ENCODE data around the gene CCDC91. TPM values are rescaled to one million over a fixed set of nuclear protein-coding genes. Genes with fewer than 3 reads are reported as not detected.

Gene CCDC91
- total and polyA plus RNA-seq, 3 donors from 2014 or later, result 60.6 to 226 (median 92.1) TPM

DNA sequence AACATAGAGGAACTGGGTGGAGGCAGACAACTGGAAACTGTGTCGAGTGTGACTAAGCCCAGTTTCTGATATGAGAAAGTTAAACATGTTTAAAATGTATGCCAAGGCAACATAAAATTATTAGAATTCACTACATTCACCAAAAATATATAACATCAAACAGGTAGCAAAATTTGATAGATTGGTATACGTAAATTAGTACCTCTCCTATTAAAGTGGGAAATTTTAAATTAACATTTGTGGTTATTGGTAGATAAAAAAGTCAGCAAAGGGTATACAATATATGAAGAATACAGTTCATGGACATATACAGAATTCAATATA, 53.0 kb downstream of the CCDC91 start:
- no peaks in the 10 kb centered on the region for H3K36me3 ChIP-seq (ENCODE audit: low read depth, missing control alignments)
- 87 to 93% methylated on average over 2 of the region's 2 CpGs for WGBS, 2 donors
- no peak for TF ChIP-seq POLR2A (IDR thresholded peaks at IDR 0.05)
- TF ChIP-seq, protein P1, sequence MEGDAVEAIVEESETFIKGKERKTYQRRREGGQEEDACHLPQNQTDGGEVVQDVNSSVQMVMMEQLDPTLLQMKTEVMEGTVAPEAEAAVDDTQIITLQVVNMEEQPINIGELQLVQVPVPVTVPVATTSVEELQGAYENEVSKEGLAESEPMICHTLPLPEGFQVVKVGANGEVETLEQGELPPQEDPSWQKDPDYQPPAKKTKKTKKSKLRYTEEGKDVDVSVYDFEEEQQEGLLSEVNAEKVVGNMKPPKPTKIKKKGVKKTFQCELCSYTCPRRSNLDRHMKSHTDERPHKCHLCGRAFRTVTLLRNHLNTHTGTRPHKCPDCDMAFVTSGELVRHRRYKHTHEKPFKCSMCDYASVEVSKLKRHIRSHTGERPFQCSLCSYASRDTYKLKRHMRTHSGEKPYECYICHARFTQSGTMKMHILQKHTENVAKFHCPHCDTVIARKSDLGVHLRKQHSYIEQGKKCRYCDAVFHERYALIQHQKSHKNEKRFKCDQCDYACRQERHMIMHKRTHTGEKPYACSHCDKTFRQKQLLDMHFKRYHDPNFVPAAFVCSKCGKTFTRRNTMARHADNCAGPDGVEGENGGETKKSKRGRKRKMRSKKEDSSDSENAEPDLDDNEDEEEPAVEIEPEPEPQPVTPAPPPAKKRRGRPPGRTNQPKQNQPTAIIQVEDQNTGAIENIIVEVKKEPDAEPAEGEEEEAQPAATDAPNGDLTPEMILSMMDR (IDR thresholded peaks at IDR 0.05), result no peak

DNA sequence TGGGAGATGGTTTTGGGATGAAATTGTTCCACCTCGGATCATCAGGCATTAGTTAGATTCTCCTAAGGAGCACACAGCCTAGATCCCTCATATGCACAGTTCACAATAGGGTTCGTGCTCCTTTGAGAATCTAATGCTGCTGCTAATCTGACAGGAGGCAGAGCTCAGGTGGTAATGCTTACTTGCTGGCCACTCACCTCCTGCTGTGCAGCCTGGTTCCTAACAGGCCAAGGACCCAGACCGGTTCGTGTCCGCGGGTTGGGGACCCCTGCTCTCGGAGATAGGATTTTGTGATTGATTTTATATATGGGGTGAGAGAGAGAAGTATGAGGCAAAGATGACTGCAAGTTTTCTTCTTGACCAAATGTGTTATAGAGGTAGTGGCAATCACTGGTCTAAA, 57.5 kb downstream of the CCDC91 start:
- WGBS, 2 donors, result 78 to 81% methylated on average over 6 to 7 of the region's 7 CpGs
- DNase-seq, result no peak

More for the DNA sequence above, 53.0 kb downstream of the CCDC91 start:
- no peaks in the 10 kb centered on the region for H3K27me3 ChIP-seq
- H3K4me1 ChIP-seq, result no peaks in the 10 kb centered on the region
- H3K9me3 ChIP-seq, result no peaks in the 10 kb centered on the region
- H3K27ac ChIP-seq, result no peak overlapping the region
- DNase-seq, result no peak
- H3K4me3 ChIP-seq, result no peak overlapping the region
- intact Hi-C loops (cut with DNase I; ENCODE audit: low total_unique reads), result no loop called here

DNA sequence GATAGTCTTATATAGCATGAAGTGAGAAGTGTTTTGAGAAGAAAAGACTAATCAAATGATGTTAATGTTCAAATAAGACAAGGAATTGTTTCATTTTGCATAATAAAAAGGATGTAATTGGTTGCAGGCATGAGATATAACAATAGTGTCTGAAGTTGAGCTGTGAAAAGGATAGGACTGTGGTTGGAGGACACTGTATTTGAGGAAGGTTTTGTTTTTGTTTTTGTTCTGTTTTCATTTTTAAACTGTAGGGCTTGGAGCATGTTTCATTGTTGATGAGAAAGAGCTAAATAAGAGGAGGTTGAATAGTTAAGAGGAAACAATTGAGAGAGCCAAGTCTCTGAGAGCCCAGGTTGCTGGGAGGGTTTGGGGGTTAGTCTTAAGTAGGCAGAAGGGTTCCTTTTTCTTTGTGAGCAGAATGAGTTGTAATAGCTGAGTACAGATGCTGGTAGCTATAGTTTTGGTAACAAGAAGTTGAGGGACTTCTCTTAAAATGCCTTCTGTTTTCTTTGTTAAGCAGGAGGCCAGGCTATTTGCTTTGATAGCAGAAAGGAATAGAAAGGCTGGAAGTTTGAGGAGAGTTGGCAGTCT, 58.4 kb downstream of the CCDC91 start:
- no peaks in the 10 kb centered on the region for H3K36me3 ChIP-seq (ENCODE audit: low read depth, missing control alignments)
- no peak overlapping the region for H3K4me3 ChIP-seq
- H3K27me3 ChIP-seq, result no peaks in the 10 kb centered on the region
- H3K27ac ChIP-seq, result no peak overlapping the region
- H3K9me3 ChIP-seq, result no peaks in the 10 kb centered on the region
- TF ChIP-seq POLR2A (IDR thresholded peaks at IDR 0.05), result no peak
- TF ChIP-seq, protein P1 (IDR thresholded peaks at IDR 0.05), result no peak
- no peak for DNase-seq
- no peaks in the 10 kb centered on the region for H3K4me1 ChIP-seq
- intact Hi-C loops (cut with DNase I; ENCODE audit: low total_unique reads), result no loop called here

More for the DNA sequence above, 57.5 kb downstream of the CCDC91 start:
- H3K27me3 ChIP-seq, result no peaks in the 10 kb centered on the region
- H3K4me3 ChIP-seq, result no peak overlapping the region
- H3K27ac ChIP-seq, result no peak overlapping the region
- H3K9me3 ChIP-seq, result no peaks in the 10 kb centered on the region
- no peak for TF ChIP-seq POLR2A (IDR thresholded peaks at IDR 0.05)
- TF ChIP-seq, protein P1 (IDR thresholded peaks at IDR 0.05), result no peak
- intact Hi-C loops (cut with DNase I; ENCODE audit: low total_unique reads), result no loop called here
- H3K4me1 ChIP-seq, result no peaks in the 10 kb centered on the region
- H3K36me3 ChIP-seq (ENCODE audit: low read depth, missing control alignments), result no peaks in the 10 kb centered on the region

DNA sequence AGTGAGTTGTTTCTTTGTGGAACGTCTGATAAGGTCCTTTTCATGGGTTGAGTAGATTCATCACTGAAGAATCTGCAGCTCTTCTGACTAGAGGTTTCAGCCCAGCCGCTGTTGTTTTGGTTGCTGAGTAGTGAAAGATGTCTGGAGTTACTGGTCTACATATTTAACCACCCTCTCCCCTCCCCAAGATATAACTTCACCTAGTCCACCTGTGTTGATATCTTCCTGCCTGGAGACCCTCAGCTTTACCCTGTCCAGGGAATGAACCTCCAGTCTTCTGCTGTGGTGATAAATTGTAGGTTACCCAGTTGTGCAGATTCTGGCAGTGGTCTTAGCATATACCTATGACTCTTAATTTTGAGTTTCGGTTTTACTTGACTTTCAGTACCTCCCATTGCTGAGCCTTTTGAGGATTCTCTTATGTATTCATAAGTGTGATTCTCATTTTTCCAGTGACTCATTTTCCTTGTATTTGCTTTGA, 62.9 kb downstream of the CCDC91 start:
- Histone ChIP-seq H3K27ac (no peak overlapping the region), H3K36me3 (ENCODE audit: low read depth, missing control alignments) (no peaks in the 10 kb centered on the region), H3K27me3 (no peaks in the 10 kb centered on the region), H3K9me3 (no peaks in the 10 kb centered on the region), H3K4me1 (no peaks in the 10 kb centered on the region), H3K4me3 (no peak overlapping the region)
- TF ChIP-seq, protein P1 (IDR thresholded peaks at IDR 0.05), result no peak
- no peak for TF ChIP-seq POLR2A (IDR thresholded peaks at IDR 0.05)
- DNase-seq, result no peak
- WGBS, 2 donors, result 90 to 91% methylated on average over 3 of the region's 3 CpGs
- intact Hi-C loops (cut with DNase I; ENCODE audit: low total_unique reads), result no loop called here

DNA sequence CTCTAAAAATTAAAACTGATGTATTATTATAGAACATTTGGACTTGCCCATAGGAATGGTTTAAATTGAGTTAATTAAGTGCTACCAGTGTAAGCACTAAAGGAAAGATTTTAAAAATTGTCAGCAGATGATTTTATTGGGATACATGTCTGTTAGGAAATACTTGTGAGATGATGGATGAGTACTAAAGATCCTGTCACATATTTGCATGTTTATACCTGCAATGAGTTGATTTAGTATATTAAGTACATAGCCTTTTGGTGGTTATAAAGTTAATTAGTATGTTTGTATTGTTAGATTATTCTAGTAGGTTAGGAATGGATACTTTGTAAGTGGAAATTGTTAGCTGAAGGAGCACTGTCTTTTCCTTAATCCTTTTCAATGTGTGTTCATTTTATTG, 67.2 kb downstream of the CCDC91 start:
- no peaks in the 10 kb centered on the region for H3K4me1 ChIP-seq
- DNase-seq, result no peak
- no peaks in the 10 kb centered on the region for H3K36me3 ChIP-seq (ENCODE audit: low read depth, missing control alignments)
- no peaks in the 10 kb centered on the region for H3K9me3 ChIP-seq
- H3K4me3 ChIP-seq, result no peak overlapping the region
- no peaks in the 10 kb centered on the region for H3K27me3 ChIP-seq
- intact Hi-C loops (cut with DNase I; ENCODE audit: low total_unique reads), result no loop called here
- no peak overlapping the region for H3K27ac ChIP-seq
- TF ChIP-seq, protein P1 (IDR thresholded peaks at IDR 0.05), result no peak
- no peak for TF ChIP-seq POLR2A (IDR thresholded peaks at IDR 0.05)
